NCI-H2171 (cell line): ENCODE data around the gene CHTF18.
"Not testable (repeated sequence)": the region's sequence is repeated elsewhere in the genome, so short reads cannot be mapped to it uniquely, and the experiment has no call there.

Experiments used
- DNase-seq: peaks from one replicate; lab custom pipeline; 2025; lab: John Stamatoyannopoulos, UW

CHTF18 gene

DNA sequence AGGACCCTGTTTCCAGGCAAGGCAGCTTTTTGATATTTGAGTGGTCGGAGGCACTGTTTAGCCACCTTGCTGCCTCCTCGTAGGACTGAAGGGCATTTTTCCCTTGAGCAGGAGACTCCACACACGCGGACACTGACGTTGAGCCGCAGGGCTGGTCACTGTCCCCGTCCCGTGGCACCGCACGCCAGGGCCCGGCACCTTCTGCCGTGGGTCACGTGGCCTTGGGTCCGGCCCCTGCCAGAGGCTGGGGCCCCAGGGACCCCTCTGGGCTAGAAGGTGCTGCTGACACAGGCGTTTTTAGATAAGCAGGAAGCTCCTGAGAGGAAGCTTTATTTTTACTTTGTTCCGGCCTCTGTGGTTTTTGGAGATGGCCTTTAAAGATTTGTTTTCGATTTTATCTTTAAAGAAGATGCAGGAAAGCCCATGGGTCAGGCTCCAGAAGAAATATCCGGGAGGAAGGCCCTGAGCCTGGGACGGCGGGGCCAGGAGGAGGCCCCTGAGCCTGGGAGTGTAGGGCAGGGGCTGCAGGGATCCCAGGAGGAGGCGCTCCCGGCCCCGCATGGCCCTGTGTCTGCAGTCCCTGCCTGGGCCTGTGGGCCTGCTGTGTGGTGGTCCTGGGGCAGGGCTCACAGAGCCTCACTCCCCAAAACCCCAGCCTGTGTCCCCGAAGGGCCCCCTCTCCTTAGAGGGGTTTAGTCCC lies 42.6 kb downstream of the CHTF18 start:
- DNase-seq: no peak

DNA sequence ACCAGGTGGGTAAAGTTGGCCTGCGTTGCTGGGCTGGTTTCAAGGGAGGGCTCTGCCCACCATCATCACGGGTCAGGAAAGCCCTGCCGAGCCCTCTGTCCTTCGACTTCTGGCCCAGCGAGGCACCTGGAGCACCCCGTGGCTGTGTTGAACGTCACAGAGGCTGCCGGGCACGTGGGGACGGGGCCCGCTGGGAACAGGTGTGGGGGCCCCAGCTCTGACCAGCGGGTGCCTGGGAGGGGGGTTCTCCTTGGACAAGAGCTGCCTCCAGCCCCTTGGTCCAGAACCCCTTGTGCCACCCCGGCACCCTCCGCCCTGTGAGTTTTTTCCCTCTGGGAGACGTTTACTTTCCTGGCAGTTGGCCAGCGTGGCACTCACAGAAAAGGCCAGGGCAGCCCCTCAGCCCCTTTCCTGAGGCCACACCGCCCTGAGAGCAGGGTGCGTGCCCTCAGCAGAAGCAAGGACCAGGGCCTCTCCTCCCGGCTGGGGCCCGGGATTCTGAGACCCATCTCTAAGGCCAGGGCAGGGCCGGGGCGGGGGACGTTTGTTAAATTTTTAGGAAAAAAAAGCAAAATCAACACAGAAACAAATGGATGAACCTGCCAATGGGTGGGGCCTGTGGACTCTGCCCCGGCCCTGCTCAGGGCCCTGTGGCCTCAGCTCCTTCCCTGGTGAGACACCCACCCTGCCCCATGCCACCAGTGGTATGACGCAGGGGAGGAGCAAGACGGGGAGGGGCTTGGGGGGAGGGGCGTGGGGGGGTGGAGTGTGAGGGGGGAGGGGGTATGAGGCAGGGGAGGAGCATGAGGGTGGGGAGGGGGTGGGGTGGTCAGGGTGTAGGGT lies 43.4 kb downstream of the CHTF18 start:
- DNase-seq: no peak

DNA sequence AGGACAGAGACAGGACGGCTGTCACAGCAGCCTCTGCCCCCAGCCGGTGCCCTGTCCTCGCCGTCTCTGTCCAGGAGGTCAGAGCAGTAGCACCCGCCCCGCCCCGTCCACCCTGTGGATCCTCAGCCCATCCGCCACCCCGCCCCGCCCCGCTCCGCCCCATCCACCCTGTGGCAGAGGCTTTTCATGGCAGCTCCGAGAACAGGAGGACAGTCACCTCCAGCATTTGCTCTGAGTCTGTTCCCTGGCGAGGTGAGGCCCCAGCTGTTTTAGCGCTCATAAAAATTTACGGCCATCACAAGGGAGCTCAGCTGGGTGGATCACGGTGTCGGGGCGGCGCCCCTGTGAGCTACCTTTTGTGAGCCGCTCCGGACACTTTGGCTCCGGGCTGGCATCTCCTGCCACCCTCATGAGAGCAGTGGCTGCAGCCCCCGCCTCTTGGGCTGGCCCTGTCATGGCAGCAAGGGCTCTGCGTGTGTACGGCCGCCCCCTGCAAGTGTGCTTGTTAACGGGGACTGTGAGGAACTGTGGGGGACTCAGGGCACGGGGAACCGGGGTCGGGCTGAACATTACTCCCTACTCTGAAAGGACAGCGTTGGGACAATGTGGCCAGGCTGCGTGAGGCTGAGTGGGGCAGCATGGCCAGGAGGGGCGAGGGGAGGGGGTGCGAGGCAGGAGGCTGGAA lies 44.4 kb downstream of the CHTF18 start:
- no peak for DNase-seq

DNA sequence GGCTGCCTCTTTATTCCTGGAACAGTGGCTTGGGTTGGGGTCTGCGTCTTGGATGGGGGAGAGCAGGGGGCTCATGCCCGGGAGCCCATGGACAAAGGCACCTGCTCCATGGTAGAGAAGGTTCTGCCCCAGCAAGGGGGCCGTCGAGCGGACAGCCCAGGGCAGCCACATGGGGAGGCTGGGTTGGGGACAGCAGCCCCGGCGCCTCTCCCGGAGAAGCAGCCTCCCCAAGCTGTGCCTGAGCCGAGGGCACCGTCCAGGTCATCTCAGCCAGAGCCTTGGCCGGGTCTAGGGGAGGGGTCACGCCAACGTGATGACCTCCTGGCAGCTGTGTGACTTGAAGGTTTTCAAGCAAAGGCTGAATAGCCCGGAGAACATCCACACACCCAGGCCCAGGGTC lies 45.0 kb downstream of the CHTF18 start:
- DNase-seq: no peak

DNA sequence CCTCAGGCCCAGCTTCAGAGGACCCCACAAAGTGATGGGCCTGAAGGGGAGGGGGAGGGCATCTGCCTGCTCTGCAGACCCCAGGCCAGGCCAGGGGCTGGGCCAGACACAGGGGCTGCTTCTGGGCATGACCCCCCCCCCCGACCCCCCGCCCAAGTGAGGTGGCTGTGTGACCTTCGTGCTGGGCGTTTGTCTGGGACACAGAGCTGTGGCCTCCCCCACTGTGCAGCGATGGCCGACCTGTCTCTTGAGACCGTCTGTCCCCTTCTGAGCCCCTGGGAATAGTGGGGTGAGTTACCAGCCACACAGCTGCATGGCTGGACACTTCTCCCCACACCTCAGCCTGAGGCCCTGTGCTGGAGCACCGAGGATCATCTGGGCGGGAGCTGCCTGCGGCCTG lies 47.0 kb downstream of the CHTF18 start:
- no peak for DNase-seq

DNA sequence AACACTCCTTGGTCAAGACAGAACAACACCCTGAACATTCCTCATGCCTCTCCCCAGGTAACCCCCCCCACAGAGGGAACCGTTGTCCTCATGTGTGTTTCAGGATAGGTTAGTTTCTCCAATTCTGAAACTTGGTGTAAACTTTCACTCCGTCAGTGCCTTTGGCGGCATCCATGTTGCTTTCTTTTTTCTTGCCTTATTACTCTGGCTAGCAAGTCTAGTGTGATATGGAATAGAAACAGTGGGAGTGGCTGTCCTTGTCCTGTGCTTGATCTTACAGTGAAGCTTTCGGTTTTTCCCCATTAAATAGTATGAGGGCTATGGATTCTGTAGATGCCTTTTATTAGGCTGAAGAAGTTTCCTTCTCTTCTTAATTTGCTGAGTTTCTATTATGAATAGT lies 47.8 kb downstream of the CHTF18 start:
- DNase-seq: no peak

DNA sequence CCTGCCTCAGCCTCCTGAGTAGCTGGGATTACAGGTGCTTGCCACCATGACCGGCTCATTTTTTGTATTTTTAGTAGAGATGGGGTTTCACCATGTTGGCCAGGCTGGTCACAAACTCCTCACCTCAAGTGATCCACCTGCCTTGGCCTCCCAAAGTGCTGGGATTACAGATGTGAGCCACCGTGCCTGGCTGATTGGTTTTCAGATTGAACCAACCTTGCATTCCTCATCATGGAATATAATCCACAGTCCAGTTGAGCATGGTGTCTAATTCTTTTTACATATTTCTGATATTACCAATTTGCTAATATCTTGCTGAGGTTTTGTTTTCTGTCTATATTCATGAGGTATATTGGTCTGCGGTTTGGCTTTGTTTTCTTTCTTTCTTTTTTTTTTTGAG lies 48.4 kb downstream of the CHTF18 start:
- DNase-seq: not testable (repeated sequence)

DNA sequence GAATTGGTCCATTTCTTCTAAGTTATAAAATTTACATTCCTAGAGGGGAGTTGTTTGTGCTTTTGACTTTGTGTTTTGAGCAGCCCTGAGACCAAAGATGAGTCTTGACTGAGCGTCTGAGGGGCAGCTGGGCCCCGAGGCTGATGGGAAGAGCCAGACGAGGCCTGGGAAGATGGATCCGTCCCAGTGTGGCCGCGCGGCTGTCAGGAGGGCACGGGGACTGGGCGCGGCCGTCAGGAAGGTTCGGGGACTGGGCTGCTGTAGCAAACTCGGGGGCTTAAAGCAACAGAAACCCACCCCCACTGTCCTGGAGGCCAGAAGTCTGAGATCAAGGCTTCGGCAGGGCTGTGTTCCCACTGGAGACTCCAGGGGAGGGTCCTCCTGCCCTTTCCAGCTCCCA lies 50.3 kb downstream of the CHTF18 start:
- no peak for DNase-seq

DNA sequence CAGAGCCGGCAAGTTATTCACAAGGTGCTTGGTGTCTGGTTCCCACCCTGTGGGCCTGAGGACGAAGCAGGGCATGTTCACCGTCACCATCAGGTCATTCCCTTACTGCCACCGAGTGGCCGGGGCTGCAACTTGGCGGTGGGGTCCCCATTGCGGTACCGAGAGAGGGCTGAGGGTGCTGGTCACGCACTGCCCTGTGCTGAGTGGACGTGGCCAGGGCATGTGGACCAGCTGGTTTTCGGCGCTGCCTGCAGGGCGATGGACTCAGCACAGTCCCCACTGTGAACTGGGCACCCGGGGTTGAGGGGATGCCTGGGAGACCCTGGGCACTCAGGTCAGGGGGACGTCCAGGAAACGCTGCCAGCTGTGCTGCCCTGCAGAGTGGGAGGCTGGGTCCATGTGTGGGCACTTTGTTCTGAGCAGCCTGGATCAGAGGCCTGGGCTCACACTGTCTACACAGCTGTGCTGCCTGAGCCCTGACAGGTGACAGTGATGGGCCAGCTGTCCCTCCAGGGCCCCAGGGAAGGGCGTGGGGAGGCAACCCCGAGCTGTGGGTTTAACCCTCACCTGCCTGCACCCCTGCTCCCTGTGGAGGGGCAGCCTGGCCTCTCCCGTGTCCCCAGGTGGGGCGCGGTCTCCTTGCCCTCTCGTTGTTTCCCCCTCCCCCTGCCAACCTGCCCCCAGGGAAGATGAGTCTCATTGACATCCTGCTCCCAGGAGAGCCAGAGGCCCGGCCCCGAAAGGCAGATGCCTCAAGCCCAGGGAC lies 51.4 kb downstream of the CHTF18 start:
- DNase-seq: no peak

DNA sequence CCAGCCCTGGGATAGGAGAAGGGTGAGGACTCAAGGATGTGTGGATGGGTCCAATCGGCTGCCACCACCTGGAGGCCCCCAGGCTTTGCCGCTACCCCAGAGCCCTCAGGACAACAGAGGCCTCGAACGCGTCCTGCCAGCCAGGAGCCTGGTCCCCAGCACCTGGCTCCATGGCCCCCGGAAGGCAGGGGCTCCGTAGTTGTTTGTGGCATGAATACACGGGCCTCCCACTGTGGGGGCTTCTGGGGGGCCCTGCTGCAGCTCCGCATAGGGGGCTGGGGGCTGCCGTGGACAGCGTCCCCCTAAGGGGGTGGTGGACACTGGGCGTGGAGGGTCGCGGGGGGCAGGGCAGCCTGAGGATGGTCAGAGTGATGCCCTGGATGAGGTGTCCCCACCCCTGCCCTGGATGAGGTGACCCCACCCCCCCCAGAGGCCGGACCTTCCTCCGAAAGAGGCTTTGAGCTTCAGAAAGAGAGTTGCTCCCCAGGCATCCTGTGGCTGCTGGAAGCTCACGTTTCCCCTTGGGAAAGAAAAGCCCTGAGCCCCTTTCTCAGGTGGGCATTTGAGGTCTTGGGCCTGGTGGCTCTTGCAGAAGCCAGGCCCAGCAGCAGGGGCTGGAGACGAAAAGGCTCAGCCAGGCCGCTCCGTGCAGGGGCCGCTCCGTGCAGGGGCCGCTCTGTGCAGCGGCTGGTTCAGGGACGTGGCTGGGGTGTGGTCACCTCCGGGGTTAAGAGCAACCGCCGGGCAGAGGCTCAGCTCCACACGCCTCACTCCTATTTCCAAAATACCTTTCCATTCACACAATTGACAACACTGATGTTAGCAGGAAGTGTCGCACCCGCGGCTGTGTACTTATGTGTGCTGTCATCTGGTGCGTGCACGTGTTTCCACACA lies 52.4 kb downstream of the CHTF18 start:
- DNase-seq: no peak

DNA sequence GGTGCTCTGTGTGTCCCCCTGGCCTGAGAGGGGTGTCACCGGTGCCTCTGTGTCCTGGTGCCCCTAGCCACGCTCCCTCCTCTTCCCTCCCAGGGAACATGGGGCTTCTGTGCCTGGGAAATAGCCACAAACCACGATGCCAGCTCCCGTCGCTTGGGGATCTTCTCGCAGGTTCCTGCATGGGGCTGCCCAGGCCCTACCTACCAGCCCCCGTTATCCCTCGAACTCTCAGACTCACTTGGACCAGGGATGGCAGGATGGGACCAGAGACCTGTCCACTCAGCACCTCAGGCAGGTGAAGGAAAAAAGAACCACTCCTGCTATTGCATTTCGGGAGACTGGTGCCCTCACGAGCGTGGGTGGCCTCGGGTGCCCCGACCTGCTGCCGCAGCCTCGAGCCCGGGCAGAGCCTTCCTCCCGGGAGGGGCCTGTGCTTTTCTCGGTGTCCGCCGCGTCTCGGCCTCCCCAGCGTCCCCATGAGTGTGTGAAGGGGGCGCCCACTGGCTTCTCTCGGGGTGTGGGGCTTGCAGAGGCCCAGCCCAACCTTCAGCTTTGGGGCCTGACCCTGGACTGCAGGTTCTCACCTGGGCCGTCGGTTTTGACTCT lies 53.1 kb downstream of the CHTF18 start:
- DNase-seq: no peak

DNA sequence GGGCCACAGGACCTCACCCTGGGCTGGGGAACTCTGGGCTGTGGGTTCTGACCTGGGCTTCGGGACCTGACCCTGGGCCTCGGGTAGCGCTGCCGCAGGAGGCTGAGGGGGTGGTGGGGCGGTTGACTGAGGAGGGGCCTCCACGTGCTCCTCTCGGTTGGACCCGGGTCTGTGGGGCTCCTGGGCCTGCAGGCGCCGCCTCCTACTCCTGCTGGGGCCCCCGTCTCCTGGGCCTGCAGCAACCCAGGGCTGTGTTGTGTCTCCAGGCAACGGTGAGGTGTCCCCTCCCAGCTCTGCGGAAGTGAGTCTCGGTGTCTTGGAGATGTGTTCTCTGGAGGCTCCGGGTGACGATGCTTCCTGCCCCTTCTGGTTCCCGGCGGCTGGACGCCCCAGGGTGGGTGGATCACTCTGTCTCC lies 53.6 kb downstream of the CHTF18 start:
- DNase-seq: no peak

DNA sequence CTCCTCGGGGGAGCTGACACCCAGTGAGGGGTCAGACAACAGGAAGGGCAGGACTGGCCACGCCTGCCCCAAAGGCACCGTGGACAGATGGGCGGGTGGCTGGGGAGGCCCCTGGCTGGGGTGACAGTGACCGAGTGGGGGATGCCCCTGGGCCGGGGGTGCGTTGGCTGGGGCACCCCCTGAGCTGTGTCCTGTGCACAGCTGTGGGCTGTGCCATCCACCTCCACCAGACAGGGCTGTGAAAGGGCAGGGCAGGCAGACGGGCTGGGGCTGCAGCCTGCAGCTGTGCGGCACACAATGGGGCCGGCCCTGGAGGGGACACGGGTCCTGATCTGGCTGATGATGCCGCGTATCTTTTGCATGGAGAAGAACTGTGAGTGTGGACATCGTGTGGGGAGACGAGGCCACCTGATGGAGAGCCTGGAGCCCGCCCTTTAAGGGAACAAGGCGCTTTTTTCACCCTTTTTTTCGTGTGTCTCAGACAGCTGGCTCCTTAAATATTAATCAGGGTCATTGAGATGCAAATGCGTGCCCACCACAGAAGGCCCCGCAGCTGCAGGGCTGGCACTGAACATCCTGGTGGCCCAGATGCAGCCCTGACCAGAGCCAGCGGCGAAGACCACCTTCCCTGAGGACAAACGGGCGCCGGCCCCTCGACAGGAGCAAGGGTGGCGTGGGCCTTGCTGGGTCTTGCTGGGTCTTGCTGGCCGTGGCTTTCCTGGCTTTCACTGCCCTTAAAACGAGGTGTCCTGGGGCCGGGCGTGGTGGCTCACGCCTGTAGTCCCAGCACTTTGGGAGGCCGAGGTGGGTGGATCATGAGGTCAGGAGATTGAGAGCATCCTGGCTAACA lies 54.5 kb downstream of the CHTF18 start:
- DNase-seq: no peak

DNA sequence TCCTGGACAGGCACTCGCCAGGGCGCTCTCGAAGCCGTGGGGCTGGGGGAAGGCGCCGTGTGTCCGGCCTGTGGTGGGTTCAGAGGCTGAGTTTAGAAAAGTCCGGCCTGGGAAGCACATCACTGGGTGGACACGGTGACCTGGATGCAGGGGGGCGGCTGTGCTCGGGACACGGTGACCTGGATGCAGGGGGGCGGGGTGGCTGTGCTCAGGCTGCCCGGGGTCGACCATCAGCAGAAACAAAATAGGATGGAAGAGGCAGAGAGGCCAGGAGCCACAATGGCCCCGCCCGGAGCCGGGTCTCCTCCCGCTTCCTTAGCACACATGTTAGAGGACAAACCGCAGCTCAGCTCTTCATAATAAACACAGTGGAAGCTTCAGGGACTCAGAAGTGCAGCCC lies 55.4 kb downstream of the CHTF18 start:
- DNase-seq: no peak

DNA sequence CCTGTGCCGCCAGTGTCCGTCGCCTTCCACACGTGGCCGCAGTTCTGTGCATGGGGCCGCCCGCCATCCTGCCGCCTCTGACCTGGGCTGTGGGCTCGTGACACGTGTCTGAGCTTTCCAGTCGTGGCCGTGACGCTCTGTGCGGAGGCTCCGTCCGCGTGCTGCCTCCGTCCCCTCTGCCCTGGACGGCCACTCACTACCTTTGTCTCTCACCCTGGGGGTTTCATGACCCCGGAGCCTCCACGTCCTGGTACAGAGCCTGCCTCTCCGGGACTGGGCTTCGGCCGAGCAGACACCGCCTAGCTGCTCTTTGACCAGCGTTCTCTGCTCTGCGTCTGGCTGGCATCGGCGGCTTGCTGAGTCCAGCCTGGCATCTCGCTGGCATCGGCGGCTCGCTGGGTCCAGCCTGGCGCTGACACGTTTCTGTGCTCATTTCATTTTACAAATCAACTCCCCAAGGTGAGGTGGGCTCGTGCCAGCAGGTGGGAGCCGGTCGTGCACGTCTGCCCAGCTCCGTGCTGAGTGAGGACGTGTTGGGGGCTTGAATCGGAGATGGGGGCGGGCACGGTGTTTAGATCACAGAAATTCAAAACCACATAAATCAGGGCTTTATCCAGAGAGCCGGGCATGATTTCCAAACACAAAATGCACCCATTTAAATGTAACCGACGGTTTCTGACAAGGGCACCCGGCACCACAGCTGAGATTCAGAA lies 56.4 kb downstream of the CHTF18 start:
- no peak for DNase-seq

DNA sequence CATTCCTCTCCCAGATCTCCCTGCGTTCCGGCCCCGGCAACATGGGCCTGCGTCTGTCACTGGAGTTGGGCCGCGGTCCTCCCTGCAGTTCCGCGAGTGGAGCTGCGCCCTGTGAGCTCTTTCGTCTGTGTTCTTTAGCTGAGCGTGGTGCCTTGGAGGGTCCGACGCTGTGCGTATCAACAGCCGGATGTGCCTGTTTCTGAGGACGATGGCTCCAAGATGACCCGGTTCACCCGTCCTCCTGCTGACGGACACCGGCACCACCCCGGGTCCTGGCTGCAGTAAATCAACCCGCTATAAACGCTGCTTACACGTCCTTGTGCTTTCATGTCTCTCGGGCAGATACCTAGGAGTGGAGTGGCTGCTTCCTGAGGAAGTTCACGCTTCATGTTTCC lies 56.9 kb downstream of the CHTF18 start:
- no peak for DNase-seq

DNA sequence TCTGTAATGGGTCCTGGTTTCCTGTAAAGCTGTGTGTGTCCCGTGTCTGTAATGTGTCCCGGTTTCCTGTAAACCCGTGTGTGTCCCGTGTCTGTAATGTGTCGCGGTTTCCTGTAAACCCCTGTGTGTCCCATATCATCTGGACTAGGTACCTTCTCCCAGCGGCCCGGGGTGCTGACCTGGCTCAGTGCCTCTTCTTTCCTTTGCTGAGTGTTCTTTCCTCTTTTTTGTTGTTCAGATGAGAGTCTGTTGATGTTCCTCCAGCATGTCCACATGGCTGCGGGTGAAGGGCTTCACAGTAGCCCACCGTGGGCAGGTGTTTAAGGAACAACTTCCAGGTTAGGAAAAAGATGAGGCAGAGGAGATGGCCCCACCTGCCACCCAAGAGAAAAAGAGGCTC lies 58.7 kb downstream of the CHTF18 start:
- no peak for DNase-seq
